Measurements from ENCODE around the gene ACER2. TPM values are rescaled to one million over a fixed set of nuclear protein-coding genes. Genes with fewer than 3 reads are reported as not detected.
A peak's percentile ranks its signal among the peaks of the same experiment; 100 is the strongest.

ACER2 gene
- total RNA-seq, 2 experiments from 2014 or later, result 3.3 to 3.6 TPM

DNA sequence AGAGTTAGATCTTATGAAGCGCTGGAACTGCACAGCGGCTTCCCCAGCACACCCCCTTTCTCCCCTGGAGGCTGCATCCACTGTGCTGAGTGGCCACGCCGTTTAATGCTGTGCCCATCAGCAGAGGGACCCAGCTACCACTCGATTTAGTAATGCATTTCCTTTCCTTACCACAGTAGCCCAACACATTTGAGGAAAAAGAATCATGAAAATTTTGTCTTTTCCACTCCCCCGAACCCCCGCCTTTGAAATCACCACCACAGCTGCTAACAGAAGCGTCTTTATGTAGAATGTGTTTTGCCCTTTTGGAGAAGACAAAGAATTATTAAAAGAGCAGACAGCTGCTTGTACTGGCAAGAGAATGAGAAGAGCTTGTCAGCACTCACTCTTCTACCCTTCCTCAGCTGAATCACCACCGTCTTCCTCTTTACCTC is 73.2 kb downstream of the ACER2 start:
- no peaks in the 10 kb centered on the region for H3K9me3 Mint-ChIP-seq
- peaks cover 13% of the 10 kb centered on the region for H3K27me3 Mint-ChIP-seq
- no peak overlapping the region for H3K4me3 Mint-ChIP-seq
- POLR2A ChIA-PET, result no interaction called here
- CTCF ChIA-PET, result no interaction called here
- H3K36me3 Mint-ChIP-seq (ENCODE audit: low read depth), result no peaks in the 10 kb centered on the region
- DNase-seq, result no peak
- H3K4me1 Mint-ChIP-seq, result no peaks in the 10 kb centered on the region
- no peak overlapping the region for H3K27ac Mint-ChIP-seq

DNA sequence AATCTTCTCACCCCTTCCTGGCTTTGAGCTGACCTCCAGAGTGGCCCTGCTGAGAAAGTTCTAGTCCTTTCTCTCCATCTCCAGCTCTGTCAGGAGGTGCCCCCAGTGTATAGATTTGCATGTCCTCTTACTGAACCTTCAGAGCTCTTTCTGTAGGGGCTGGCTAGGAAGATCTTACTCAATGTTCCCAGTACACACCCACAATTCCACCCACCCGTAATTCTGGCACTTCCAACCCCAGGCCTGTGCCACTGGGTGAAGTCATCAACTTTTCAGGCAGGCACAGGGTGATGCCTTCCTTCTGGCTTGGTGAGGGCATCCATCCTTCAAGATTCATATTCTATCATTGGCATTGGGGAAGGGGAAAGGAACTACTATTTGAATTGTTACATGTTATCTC is 75.9 kb downstream of the ACER2 start:
- Mint-ChIP-seq H3K27ac (no peak overlapping the region), H3K4me3 (no peak overlapping the region), H3K36me3 (ENCODE audit: low read depth) (no peaks in the 10 kb centered on the region), H3K27me3 (peaks cover 11% of the 10 kb centered on the region), H3K4me1 (no peaks in the 10 kb centered on the region), H3K9me3 (no peaks in the 10 kb centered on the region)
- POLR2A ChIA-PET, result no interaction called here
- DNase-seq, result no peak
- CTCF ChIA-PET, result interaction anchor here (1.0 to 1.5 kb wide), 2 partner anchors 9 to 20 kb away, joined by 3 to 8 read pairs; no protein-coding TSS in a partner anchor

DNA sequence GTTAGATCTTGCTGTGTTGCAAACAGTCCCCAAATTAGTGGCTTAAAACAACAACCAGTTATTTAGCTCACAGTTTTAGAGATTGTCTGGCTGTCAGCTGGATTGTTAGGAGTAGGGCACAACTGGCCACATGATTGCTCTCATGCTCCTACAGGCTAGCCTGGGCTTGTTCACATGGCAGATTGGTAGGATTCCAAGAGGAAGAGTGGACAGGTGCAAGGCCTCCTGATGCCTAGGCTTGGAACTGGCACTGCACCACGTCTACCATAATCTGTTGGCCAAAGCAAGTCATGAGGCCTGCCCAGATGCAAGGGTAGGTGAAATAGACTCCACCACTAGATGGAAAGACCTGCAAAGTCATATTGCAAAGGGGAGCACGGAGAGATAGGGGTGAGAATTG is 76.4 kb downstream of the ACER2 start:
- POLR2A ChIA-PET, result no interaction called here
- CTCF ChIA-PET, result interaction anchor here (1.5 kb wide), 1 partner anchor 20 kb away, joined by 8 read pairs; no protein-coding TSS in a partner anchor
- H3K27ac Mint-ChIP-seq, result no peak overlapping the region
- H3K27me3 Mint-ChIP-seq, result peaks cover 10% of the 10 kb centered on the region
- DNase-seq, result no peak
- H3K4me1 Mint-ChIP-seq, result no peaks in the 10 kb centered on the region
- H3K9me3 Mint-ChIP-seq, result no peaks in the 10 kb centered on the region
- no peaks in the 10 kb centered on the region for H3K36me3 Mint-ChIP-seq (ENCODE audit: low read depth)
- H3K4me3 Mint-ChIP-seq, result no peak overlapping the region

- H3K4me1 Mint-ChIP-seq, result no peaks in the 10 kb centered on the region
- POLR2A ChIA-PET, result no interaction called here
- no peaks in the 10 kb centered on the region for H3K9me3 Mint-ChIP-seq
- H3K36me3 Mint-ChIP-seq (ENCODE audit: low read depth), result no peaks in the 10 kb centered on the region
- DNase-seq, result no peak
- CTCF ChIA-PET, result interaction anchor here (0.9 to 1.1 kb wide), 2 partner anchors 22 to 315 kb away, joined by 3 read pairs; no protein-coding TSS in a partner anchor
- peaks cover 8% of the 10 kb centered on the region for H3K27me3 Mint-ChIP-seq
- H3K27ac Mint-ChIP-seq, result no peak overlapping the region
- no peak overlapping the region for H3K4me3 Mint-ChIP-seq
Measured at GRCh38 chr9:19486803-19487202, 78.0 kb downstream of the ACER2 start.

DNA sequence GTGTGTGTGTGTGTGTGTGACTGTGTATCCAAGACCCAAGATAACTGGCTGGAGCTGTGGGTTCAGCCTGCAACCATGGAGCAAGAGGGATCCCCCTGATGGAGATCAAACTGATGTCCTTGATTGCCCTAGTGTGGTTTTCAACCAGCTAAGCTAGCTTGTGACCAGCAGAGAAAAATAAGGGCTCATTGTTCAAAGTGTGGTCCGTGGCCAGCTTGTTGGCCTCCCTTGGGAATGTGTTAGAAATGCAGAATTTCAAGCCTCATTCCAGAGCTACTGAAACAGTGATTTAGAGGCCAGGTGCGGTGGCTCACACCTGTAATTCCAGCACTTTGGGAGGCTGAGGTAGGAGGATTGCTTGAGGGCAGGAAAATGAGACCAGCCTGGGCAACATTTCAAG is 79.9 kb downstream of the ACER2 start:
- H3K36me3 Mint-ChIP-seq (ENCODE audit: low read depth), result no peaks in the 10 kb centered on the region
- H3K4me3 Mint-ChIP-seq, result no peak overlapping the region
- no peak overlapping the region for H3K27ac Mint-ChIP-seq
- no peaks in the 10 kb centered on the region for H3K9me3 Mint-ChIP-seq
- peaks cover 6% of the 10 kb centered on the region for H3K4me1 Mint-ChIP-seq
- no peak for DNase-seq
- ChIA-PET POLR2A (no interaction called here), CTCF (interaction anchor here (1.0 to 1.5 kb wide), 2 partner anchors 24 to 337 kb away, joined by 3 to 10 read pairs; no protein-coding TSS in a partner anchor)
- H3K27me3 Mint-ChIP-seq, result peaks cover 2% of the 10 kb centered on the region

- Mint-ChIP-seq H3K4me1 (peaks cover 9% of the 10 kb centered on the region), H3K4me3 (no peak overlapping the region), H3K36me3 (ENCODE audit: low read depth) (no peaks in the 10 kb centered on the region), H3K27ac (no peak overlapping the region), H3K9me3 (no peaks in the 10 kb centered on the region), H3K27me3 (peaks cover 2% of the 10 kb centered on the region)
- no peak for DNase-seq
- CTCF ChIA-PET, result no interaction called here
- POLR2A ChIA-PET, result no interaction called here
Measured at GRCh38 chr9:19490269-19490668, 81.5 kb downstream of the ACER2 start.

DNA sequence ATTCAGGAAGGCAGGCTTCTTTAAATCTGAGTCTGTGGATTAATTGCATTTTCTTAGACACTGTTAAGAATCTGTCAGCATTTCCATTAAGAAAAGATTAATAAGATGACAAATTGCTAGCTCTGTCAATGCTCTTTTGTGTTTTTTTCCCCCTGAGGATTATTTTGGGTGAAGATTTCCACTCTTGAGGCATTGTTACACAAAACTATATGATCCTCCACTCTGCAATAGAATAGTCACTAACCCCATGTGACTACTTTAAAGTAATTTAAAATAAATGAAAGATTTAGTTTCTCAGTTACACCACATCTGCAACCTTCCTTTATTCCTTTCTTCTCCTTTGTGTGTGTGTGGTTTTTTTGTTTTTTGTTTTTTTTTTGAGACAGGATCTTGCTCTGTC is 82.0 kb downstream of the ACER2 start:
- H3K4me1 Mint-ChIP-seq, result peaks cover 9% of the 10 kb centered on the region
- no peak for DNase-seq
- no peak overlapping the region for H3K27ac Mint-ChIP-seq
- no peaks in the 10 kb centered on the region for H3K36me3 Mint-ChIP-seq (ENCODE audit: low read depth)
- peaks cover 2% of the 10 kb centered on the region for H3K27me3 Mint-ChIP-seq
- POLR2A ChIA-PET, result no interaction called here
- H3K4me3 Mint-ChIP-seq, result no peak overlapping the region
- H3K9me3 Mint-ChIP-seq, result no peaks in the 10 kb centered on the region
- CTCF ChIA-PET, result interaction anchor here (0.7 kb wide), 1 partner anchor 439 kb away, joined by 5 read pairs; no protein-coding TSS in a partner anchor

DNA sequence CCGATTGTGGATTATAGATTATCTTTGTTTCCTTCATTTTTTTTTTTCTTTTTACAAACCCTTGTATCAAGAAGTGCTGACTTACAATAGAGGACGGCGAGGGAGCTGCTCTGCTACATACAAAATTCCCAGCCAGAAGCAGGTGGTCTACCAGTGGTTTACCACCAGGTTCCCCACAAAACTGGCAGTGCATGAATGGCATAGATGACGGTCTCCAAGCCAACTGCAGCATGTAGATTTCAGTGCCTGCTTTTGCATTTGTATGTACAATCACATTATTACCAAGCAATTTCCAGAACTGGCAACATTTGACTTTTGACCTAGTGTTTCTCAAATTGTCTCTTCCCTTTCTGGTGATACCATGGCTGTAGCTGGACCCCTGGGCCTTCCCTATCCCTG is 84.0 kb downstream of the ACER2 start:
- peaks cover 2% of the 10 kb centered on the region for H3K27me3 Mint-ChIP-seq
- POLR2A ChIA-PET, result no interaction called here
- CTCF ChIA-PET, result interaction anchor here (0.7 to 1.4 kb wide), 2 partner anchors 15 to 514 kb away, joined by 3 read pairs; no protein-coding TSS in a partner anchor
- no peak for DNase-seq
- peaks cover 9% of the 10 kb centered on the region for H3K4me1 Mint-ChIP-seq
- no peak overlapping the region for H3K27ac Mint-ChIP-seq
- H3K36me3 Mint-ChIP-seq (ENCODE audit: low read depth), result no peaks in the 10 kb centered on the region
- H3K4me3 Mint-ChIP-seq, result no peak overlapping the region
- H3K9me3 Mint-ChIP-seq, result no peaks in the 10 kb centered on the region

DNA sequence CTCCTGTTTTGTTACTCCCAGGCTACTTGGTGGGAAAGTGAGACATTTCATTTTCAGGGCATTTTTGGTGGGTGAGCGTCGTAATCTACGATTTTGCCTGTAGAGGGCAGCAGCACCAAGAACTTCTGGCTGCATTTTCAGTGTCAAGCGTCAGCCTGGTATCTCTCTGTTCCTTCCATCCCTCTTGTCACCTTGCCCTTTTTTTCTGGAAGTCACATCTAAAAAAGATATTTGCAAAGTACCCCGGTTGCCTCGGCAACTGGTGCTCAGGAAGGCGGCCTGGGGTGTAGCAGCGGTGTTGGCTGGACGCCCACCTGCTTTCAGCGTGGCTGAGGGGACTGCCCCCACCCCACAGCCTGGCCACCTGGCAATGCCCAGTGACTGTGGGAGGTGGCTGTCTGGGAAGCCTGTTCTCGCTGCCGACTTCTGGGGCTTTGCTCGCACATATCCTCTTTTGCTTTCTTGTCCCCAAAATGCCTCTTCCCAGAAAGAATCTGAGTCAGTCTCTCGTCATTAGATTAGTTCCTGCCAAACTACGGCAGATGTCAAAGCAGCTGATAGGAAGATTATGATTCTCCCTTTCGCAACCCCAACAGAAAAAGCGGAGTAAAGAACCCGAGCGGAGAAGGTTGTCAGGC is 84.5 kb downstream of the ACER2 start:
- Mint-ChIP-seq H3K36me3 (ENCODE audit: low read depth) (no peaks in the 10 kb centered on the region), H3K27me3 (peaks cover 2% of the 10 kb centered on the region), H3K27ac (no peak overlapping the region), H3K4me3 (no peak overlapping the region), H3K9me3 (no peaks in the 10 kb centered on the region), H3K4me1 (peaks cover 9% of the 10 kb centered on the region)
- peak; percentile 50 for DNase-seq
- CTCF ChIA-PET, result interaction anchor here (1.4 kb wide), 1 partner anchor 15 kb away, joined by 3 read pairs; no protein-coding TSS in a partner anchor
- POLR2A ChIA-PET, result no interaction called here

GRCh38 chr9:19493876-19494275 is 85.1 kb downstream of the ACER2 start:
- no peaks in the 10 kb centered on the region for H3K9me3 Mint-ChIP-seq
- peaks cover 2% of the 10 kb centered on the region for H3K27me3 Mint-ChIP-seq
- POLR2A ChIA-PET, result no interaction called here
- CTCF ChIA-PET, result interaction anchor here (1.4 kb wide), 1 partner anchor 16 kb away, joined by 3 read pairs; no protein-coding TSS in a partner anchor
- DNase-seq, result no peak
- H3K4me3 Mint-ChIP-seq, result no peak overlapping the region
- H3K4me1 Mint-ChIP-seq, result peaks cover 9% of the 10 kb centered on the region
- H3K27ac Mint-ChIP-seq, result no peak overlapping the region
- H3K36me3 Mint-ChIP-seq (ENCODE audit: low read depth), result no peaks in the 10 kb centered on the region

DNA sequence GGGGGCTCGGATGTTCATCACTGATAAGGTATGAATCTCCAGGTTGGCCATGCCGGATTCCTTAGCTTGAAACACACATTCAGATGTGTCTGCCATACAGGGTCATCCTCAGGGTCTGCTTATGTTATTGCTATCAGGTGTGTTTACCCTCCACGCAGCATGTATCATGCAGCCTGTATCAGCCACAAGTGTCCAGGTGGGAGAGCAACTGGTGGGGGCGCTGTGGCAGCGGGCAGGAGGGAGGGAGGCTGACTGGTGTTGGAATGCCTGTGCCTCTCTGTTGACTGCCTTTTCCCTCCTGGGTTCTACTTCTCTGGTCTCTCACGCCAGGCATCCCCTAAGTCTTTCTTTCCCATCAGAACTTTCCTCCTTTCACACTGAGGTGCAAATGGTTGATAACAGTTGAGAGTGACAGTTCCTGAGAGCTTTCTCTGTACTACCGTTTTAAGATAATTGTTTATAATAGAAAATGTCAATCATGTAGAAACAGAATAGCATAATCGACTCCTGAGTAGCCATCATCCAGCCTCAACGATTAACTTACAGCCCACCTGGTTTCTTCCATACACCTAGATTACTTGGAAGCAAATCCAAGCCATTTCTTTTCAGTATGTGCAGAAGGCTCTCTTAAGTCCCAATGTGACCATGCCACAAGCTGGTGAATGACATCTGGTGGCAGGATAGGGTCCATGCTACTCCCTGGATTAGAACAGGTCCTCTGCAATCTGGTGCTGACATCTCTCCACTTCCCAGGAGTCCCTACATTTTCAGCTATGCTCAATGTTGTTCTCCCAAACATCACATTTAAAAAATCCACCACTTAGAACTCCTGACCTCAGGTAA is 86.6 kb downstream of the ACER2 start:
- Mint-ChIP-seq H3K36me3 (ENCODE audit: low read depth) (no peaks in the 10 kb centered on the region), H3K27ac (no peak overlapping the region), H3K9me3 (no peaks in the 10 kb centered on the region), H3K27me3 (peaks cover 3% of the 10 kb centered on the region), H3K4me3 (no peak overlapping the region), H3K4me1 (peaks cover 9% of the 10 kb centered on the region)
- ChIA-PET POLR2A (interaction anchor here (0.6 kb wide), 1 partner anchor 24 kb away, joined by 3 read pairs; no protein-coding TSS in a partner anchor), CTCF (interaction anchor here (1.3 kb wide), 1 partner anchor 9 kb away, joined by 3 read pairs; no protein-coding TSS in a partner anchor)
- DNase-seq, result no peak

DNA sequence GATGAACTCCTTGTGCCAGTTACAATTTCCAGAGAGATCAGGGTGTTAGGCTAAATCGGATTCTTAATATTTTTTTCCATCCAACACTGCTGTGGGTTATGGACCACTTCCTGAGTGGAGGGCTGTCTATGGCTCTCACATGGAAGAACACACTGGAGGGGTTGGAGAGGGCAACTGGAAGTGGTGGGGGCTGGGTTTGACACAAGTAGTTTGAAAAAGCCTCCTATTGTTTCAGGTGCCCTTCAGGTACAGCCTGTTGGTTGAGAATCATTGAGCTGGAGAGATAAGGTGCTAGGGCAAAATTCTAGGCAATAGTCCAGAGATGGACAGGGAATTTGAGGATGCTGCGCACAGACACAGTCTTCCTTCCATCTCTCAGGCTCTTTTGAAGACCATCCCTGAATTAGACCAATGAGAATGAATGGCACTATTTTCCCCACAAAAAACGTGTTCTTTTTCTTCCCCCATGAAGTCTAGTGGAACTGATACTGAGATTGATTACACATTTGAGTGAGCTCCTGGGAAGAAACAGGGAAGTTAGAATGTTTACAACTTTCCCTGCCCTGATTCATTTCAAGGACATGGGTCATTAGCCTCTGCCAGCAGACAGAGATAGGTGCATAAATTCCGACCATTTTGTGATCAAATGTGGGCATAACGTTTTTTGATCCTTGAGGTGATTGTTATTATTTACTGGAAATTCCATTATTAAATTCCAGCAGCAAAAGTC is 87.7 kb downstream of the ACER2 start:
- no peak for DNase-seq
- Mint-ChIP-seq H3K27ac (no peak overlapping the region), H3K4me3 (no peak overlapping the region), H3K27me3 (peaks cover 10% of the 10 kb centered on the region), H3K4me1 (peaks cover 9% of the 10 kb centered on the region), H3K9me3 (no peaks in the 10 kb centered on the region), H3K36me3 (ENCODE audit: low read depth) (no peaks in the 10 kb centered on the region)
- POLR2A ChIA-PET, result no interaction called here
- CTCF ChIA-PET, result interaction anchor here (1.3 kb wide), 1 partner anchor 8 kb away, joined by 3 read pairs; no protein-coding TSS in a partner anchor
